Metanephros (tissue), 2 donors: ENCODE measurements around the gene SELPLG. TPM values are rescaled to one million over a fixed set of nuclear protein-coding genes. Genes with fewer than 3 reads are reported as not detected.

Experiments
- small RNA-seq: library from RNA; depleted of rRNA; stranded (forward); fragments of <200 nt; gene quantifications from one replicate; pipeline ENCODE3, GENCODE V24; 2014; ENCODE audit warnings: low replicate concordance
- total RNA-seq: library from RNA; depleted of rRNA; stranded (reverse); fragments of >200 nt; gene quantifications from one replicate; pipeline ENCODE4 v1.2.3, GENCODE V29; 2014

Gene SELPLG
- 4.8 TPM for total RNA-seq

GRCh38 chr12:108633534-108634248 lies at the start of gene SELPLG:
Gene SELPLG (minus strand): TSS chr12:108633894. CDS start chr12:108624307, 9,587 bp downstream.

GRCh38 chr12:108597559-108598471 lies 35.9 kb downstream of the SELPLG start, which contains the start of gene TMEM119:
Gene TMEM119 (minus strand): TSS chr12:108598084. CDS start chr12:108592383, 5,701 bp downstream.

Small RNA genes within 50 kb of the gene (small RNA-seq; reads per million reads assigned to genes)
- gene RNU7-169P, result not detected

Other genes with a start within 250 kb of the SELPLG start
- gene FICD, start 118.6 kb downstream of the SELPLG start, total RNA-seq, result 4.3 TPM
- gene SART3, start 72.7 kb downstream of the SELPLG start, total RNA-seq, result 144 TPM
- 97.8 TPM for gene ISCU, start 71.3 kb downstream of the SELPLG start, total RNA-seq
- 29.7 TPM for gene TMEM119, start 35.8 kb downstream of the SELPLG start, total RNA-seq
- 77.1 TPM for gene CORO1C, start 97.6 kb upstream of the SELPLG start, total RNA-seq
- 29.5 TPM for gene SSH1, start 223.7 kb upstream of the SELPLG start, total RNA-seq
- 0.53 TPM for gene DAO, start 246.2 kb upstream of the SELPLG start, total RNA-seq